HUES64 (cell line): ENCODE data around the gene SYCP1.
"Not testable (repeated sequence)": the region's sequence is repeated elsewhere in the genome, so short reads cannot be mapped to it uniquely, and the experiment has no call there.

Experiments used
- H3K27ac ChIP-seq: 2 replicates; pipeline ENCODE4 v1.7.0; 2013; ENCODE audit warnings: low read depth, low read length, inconsistent platforms
- H3K27me3 ChIP-seq: 2 replicates; pipeline ENCODE4 v1.6.1; 2013; ENCODE audit warnings: mild to moderate bottlenecking, low read length; ENCODE audit not compliant: insufficient read depth
- H3K36me3 ChIP-seq: 2 replicates; pipeline ENCODE4 v1.6.1; 2013; ENCODE audit warnings: mild to moderate bottlenecking, low read length; ENCODE audit not compliant: insufficient read depth
- H3K4me1 ChIP-seq: 2 replicates; pipeline ENCODE4 v1.6.1; 2013; ENCODE audit warnings: mild to moderate bottlenecking, low read length, moderate library complexity; ENCODE audit not compliant: insufficient read depth
- H3K4me3 ChIP-seq: 2 replicates; pipeline ENCODE4 v1.5.1; 2013; ENCODE audit warnings: mild to moderate bottlenecking, low read length, moderate library complexity
- H3K9ac ChIP-seq: 2 replicates; pipeline ENCODE4 v1.6.1; 2013; ENCODE audit warnings: mild to moderate bottlenecking, low read depth, low read length
- H3K9me3 ChIP-seq: 2 replicates; pipeline ENCODE4 v1.6.1; 2013; ENCODE audit warnings: low read depth, low read length; ENCODE audit not compliant: insufficient read depth
- WGBS: fragments of 150-250, 120-280 bp; methylation state at CpG from one replicate; pipeline ENCODE4 v1.1.7; 2013; ENCODE audit warnings: missing lambda C conversion rate; 5-methylcytosine and 5-hydroxymethylcytosine counted together

The SYCP1 gene

GRCh38 chr1:114861384-114861783 is 6.7 kb downstream of the SYCP1 start:
- Histone ChIP-seq H3K4me1 (no peaks in the 10 kb centered on the region), H3K27me3 (no peaks in the 10 kb centered on the region), H3K4me3 (no peak overlapping the region), H3K9me3 (no peaks in the 10 kb centered on the region), H3K9ac (no peak overlapping the region), H3K27ac (no peak overlapping the region), H3K36me3 (no peaks in the 10 kb centered on the region)
- WGBS, result 100% methylated on average over 3 of the region's 3 CpGs

GRCh38 chr1:114892194-114892918 is 37.7 kb downstream of the SYCP1 start:
- Histone ChIP-seq H3K27ac (no peak overlapping the region), H3K9ac (no peak overlapping the region), H3K36me3 (no peaks in the 10 kb centered on the region), H3K4me1 (peaks cover 5% of the 10 kb centered on the region; the same call in 1 of the 2 replicates), H3K27me3 (no peaks in the 10 kb centered on the region), H3K4me3 (no peak overlapping the region), H3K9me3 (no peaks in the 10 kb centered on the region)
- WGBS, result 72% methylated on average over 11 of the region's 11 CpGs

- Histone ChIP-seq H3K9ac (no peak overlapping the region), H3K9me3 (no peaks in the 10 kb centered on the region), H3K27ac (no peak overlapping the region), H3K27me3 (no peaks in the 10 kb centered on the region), H3K4me1 (peaks cover 20% of the 10 kb centered on the region), H3K4me3 (no peak overlapping the region), H3K36me3 (no peaks in the 10 kb centered on the region)
- 62% methylated on average over 3 of the region's 3 CpGs for WGBS
Observed at GRCh38 chr1:114896795-114897194, 42.1 kb downstream of the SYCP1 start.

GRCh38 chr1:114901814-114902213 is 47.2 kb downstream of the SYCP1 start:
- Histone ChIP-seq H3K4me3 (peak overlapping the region; percentile 43), H3K36me3 (no peaks in the 10 kb centered on the region), H3K27ac (peak overlapping the region; percentile 65; the same call in 1 of the 2 replicates), H3K9me3 (peaks cover 7% of the 10 kb centered on the region; the same call in 1 of the 2 replicates), H3K4me1 (peaks cover 22% of the 10 kb centered on the region), H3K9ac (peak overlapping the region; percentile 54), H3K27me3 (no peaks in the 10 kb centered on the region)
- WGBS, result 24% methylated on average over 9 of the region's 9 CpGs

GRCh38 chr1:114902343-114902742 is 47.7 kb downstream of the SYCP1 start:
- Histone ChIP-seq H3K36me3 (no peaks in the 10 kb centered on the region), H3K27ac (peak overlapping the region; percentile 65; the same call in 1 of the 2 replicates), H3K4me1 (peaks cover 20% of the 10 kb centered on the region), H3K9ac (peak overlapping the region; percentile 54), H3K4me3 (peak overlapping the region; percentile 43), H3K9me3 (peaks cover 7% of the 10 kb centered on the region; the same call in 1 of the 2 replicates), H3K27me3 (no peaks in the 10 kb centered on the region)
- 26% methylated on average over 7 of the region's 7 CpGs for WGBS

GRCh38 chr1:114903480-114903879 is 48.8 kb downstream of the SYCP1 start:
- WGBS, result no CpG with 5 or more reads among the region's 1 CpG
- Histone ChIP-seq H3K4me3 (no peak overlapping the region), H3K27ac (no peak overlapping the region), H3K9me3 (peaks cover 7% of the 10 kb centered on the region; the same call in 1 of the 2 replicates), H3K4me1 (peaks cover 20% of the 10 kb centered on the region), H3K9ac (no peak overlapping the region), H3K36me3 (no peaks in the 10 kb centered on the region), H3K27me3 (no peaks in the 10 kb centered on the region)

GRCh38 chr1:114915720-114916119 is 61.1 kb downstream of the SYCP1 start:
- WGBS, result 62% methylated on average over 4 of the region's 4 CpGs
- H3K36me3 ChIP-seq, H3K9me3 ChIP-seq, H3K4me3 ChIP-seq, H3K27ac ChIP-seq, H3K9ac ChIP-seq, H3K4me1 ChIP-seq, H3K27me3 ChIP-seq: not testable (repeated sequence)

- Histone ChIP-seq H3K4me3 (no peak overlapping the region), H3K36me3 (no peaks in the 10 kb centered on the region), H3K27me3 (no peaks in the 10 kb centered on the region), H3K4me1 (no peaks in the 10 kb centered on the region), H3K9ac (no peak overlapping the region), H3K27ac (no peak overlapping the region), H3K9me3 (peaks cover 4% of the 10 kb centered on the region; the same call in 1 of the 2 replicates)
Observed at GRCh38 chr1:114926607-114927006, 71.9 kb downstream of the SYCP1 start.

- WGBS, result 96% methylated on average over 1 of the region's 1 CpG
- no peaks in the 10 kb centered on the region for H3K27me3 ChIP-seq
Observed at GRCh38 chr1:114927401-114927800, 72.7 kb downstream of the SYCP1 start.

GRCh38 chr1:114956570-114956969 is 101.9 kb downstream of the SYCP1 start:
- Histone ChIP-seq H3K27ac (no peak overlapping the region), H3K36me3 (no peaks in the 10 kb centered on the region), H3K4me1 (no peaks in the 10 kb centered on the region), H3K9ac (no peak overlapping the region), H3K27me3 (no peaks in the 10 kb centered on the region), H3K9me3 (no peaks in the 10 kb centered on the region), H3K4me3 (no peak overlapping the region)
- 87% methylated on average over 1 of the region's 1 CpG for WGBS

More at GRCh38 chr1:114927401-114927800, 72.7 kb downstream of the SYCP1 start:
- H3K4me3 ChIP-seq, result no peak overlapping the region
- no peak overlapping the region for H3K27ac ChIP-seq
- no peaks in the 10 kb centered on the region for H3K4me1 ChIP-seq
- no peak overlapping the region for H3K9ac ChIP-seq
- H3K9me3 ChIP-seq, result peaks cover 10% of the 10 kb centered on the region; the same call in 1 of the 2 replicates
- H3K36me3 ChIP-seq, result no peaks in the 10 kb centered on the region

GRCh38 chr1:114959423-114959822 is 104.8 kb downstream of the SYCP1 start:
- Histone ChIP-seq H3K4me1 (no peaks in the 10 kb centered on the region), H3K27ac (no peak overlapping the region), H3K4me3 (no peak overlapping the region), H3K9ac (no peak overlapping the region), H3K9me3 (no peaks in the 10 kb centered on the region), H3K27me3 (no peaks in the 10 kb centered on the region), H3K36me3 (no peaks in the 10 kb centered on the region)
